GM12878 (cell line): Measurements from ENCODE around the gene HSD17B2. TPM values are rescaled to one million over a fixed set of nuclear protein-coding genes. Genes with fewer than 3 reads are reported as not detected.

ENCODE experiments used
- ATAC-seq: fragments of 200-7000 bp; cut with Tn5 transposase; 3 replicates; pipeline ENCODE4 v1.9.1; 2020; ENCODE audit warnings: mild to moderate bottlenecking, moderate library complexity
- BruUV-seq: library from RNA; stranded (reverse); fragments of 400-500 nt; replicated peaks from 2 replicates; lab custom pipeline; 2021; lab: Mats Ljungman, UMichigan
- CTCF ChIA-PET: fragments of 300-600 bp; sonication (Branson Sonifier 250); formaldehyde crosslinking; extraction: SDS; loops from one replicate; lab custom pipeline; 2021; ENCODE audit warnings: inconsistent platforms; lab: Yijun Ruan, JAX
- POLR2A ChIA-PET: fragments of 350-600 bp; formaldehyde crosslinking; extraction: SDS; loops from one replicate; lab custom pipeline; 2021; ENCODE audit warnings: inconsistent platforms; lab: Charles Lee
- RAD21 ChIA-PET: fragments of 300-600 bp; sonication (Branson Sonifier 250); formaldehyde crosslinking; loops from one replicate; lab custom pipeline; 2023; ENCODE audit warnings: antibody characterized with exemption; ENCODE audit not compliant: unreplicated experiment; lab: Charles Lee
- SMC1A ChIA-PET: fragments of 300-600 bp; sonication (Branson Sonifier 250); formaldehyde crosslinking; loops from one replicate; lab custom pipeline; 2023; ENCODE audit not compliant: unreplicated experiment, uncharacterized antibody; lab: Charles Lee
- DNase-seq: peaks from one replicate; pipeline ENCODE4 v3.0.0-alpha.2; 2011; ENCODE audit warnings: low read depth, low spot score
- FAIRE-seq: peaks from 3 replicates; lab custom pipeline; 2011; peaks lifted over from hg19 to GRCh38; lab: Jason Lieb, UNC
- H2AFZ ChIP-seq: 2 replicates; pipeline ENCODE4 v1.6.0; 2011; ENCODE audit warnings: low read depth, low read length, control low read depth; ENCODE audit not compliant: control insufficient read depth
- H3K27ac ChIP-seq: 2 replicates; pipeline ENCODE4 v1.5.1; 2011; ENCODE audit warnings: control low read depth; ENCODE audit not compliant: control insufficient read depth, insufficient read depth
- H3K27me3 ChIP-seq, 2 experiments: replicated peaks in 1 of 2; 2 replicates each; pipeline versions ENCODE4 v1.6.0 to v1.6.1; 2011; ENCODE audit warnings: low read length in 1 of 2; ENCODE audit not compliant: control insufficient read depth in 2 of 2, insufficient read depth in 2 of 2
- H3K36me3 ChIP-seq, 2 experiments: 2 replicates each; pipeline ENCODE4 v1.5.1; 2011; ENCODE audit warnings: low read length in 1 of 2; ENCODE audit not compliant: control insufficient read depth in 2 of 2, insufficient read depth in 2 of 2
- H3K4me1 ChIP-seq: 2 replicates; pipeline ENCODE4 v1.6.1; 2011; ENCODE audit warnings: mild to moderate bottlenecking, low read length, moderate library complexity, mixed read lengths; ENCODE audit not compliant: control insufficient read depth, insufficient read depth
- H3K4me2 ChIP-seq: 2 replicates; pipeline ENCODE4 v1.6.0; 2011; ENCODE audit warnings: control low read depth; ENCODE audit not compliant: control insufficient read depth, insufficient read depth
- H3K4me3 ChIP-seq: fragments of 200-600 bp; sonication (generic); 2 replicates; pipeline ENCODE4 v1.5.1; 2016
- H3K79me2 ChIP-seq: 2 replicates; pipeline ENCODE4 v1.6.0; 2011; ENCODE audit warnings: low read length; ENCODE audit not compliant: control insufficient read depth, insufficient read depth
- H3K9ac ChIP-seq: 2 replicates; pipeline ENCODE4 v1.8.0; 2011; ENCODE audit warnings: low read length, control low read depth, mixed read lengths; ENCODE audit not compliant: control insufficient read depth, insufficient read depth
- H3K9me3 ChIP-seq: replicated peaks from 3 replicates; pipeline ENCODE4 v1.5.1; 2011; ENCODE audit warnings: mild to moderate bottlenecking, low read length; ENCODE audit not compliant: control insufficient read depth, insufficient read depth
- H4K20me1 ChIP-seq: 2 replicates; pipeline ENCODE4 v1.6.0; 2011; ENCODE audit not compliant: control insufficient read depth, insufficient read depth
- ASH2L ChIP-seq: fragments of 300-600, 200-600 bp; sonication (generic); IDR thresholded peaks from 2 replicates; pipeline ENCODE4 v1.6.1; 2017; ENCODE audit warnings: low read depth, mild to moderate bottlenecking, borderline replicate concordance
- BHLHE40 ChIP-seq, 2 experiments: fragments of 450-650 bp in 1 of 2; IDR thresholded peaks; 2 replicates each; pipeline ENCODE4 v1.6.1; 2011 to 2017; ENCODE audit warnings: low read depth in 2 of 2, borderline replicate concordance in 1 of 2, improper control_type of control experiment in 1 of 2, low read length in 1 of 2, mild to moderate bottlenecking in 1 of 2
- EP300 ChIP-seq, 2 experiments: fragments of 150-350 bp in 1 of 2; IDR thresholded peaks; 2 replicates each; pipeline ENCODE4 v1.6.1; 2011 to 2012; ENCODE audit warnings: low read depth in 2 of 2, low read length in 2 of 2, borderline replicate concordance in 1 of 2, improper control_type of control experiment in 1 of 2, inconsistent platforms in 1 of 2; ENCODE audit not compliant: control insufficient read depth in 1 of 2
- EZH2 ChIP-seq: IDR thresholded peaks from 2 replicates; pipeline ENCODE4 v1.6.1; 2012; ENCODE audit warnings: low read depth, mild to moderate bottlenecking, control low read depth, inconsistent platforms, low read length, borderline replicate concordance; ENCODE audit not compliant: control insufficient read depth
- FOXM1 ChIP-seq: IDR thresholded peaks from 2 replicates; pipeline ENCODE4 v1.6.1; 2012; ENCODE audit warnings: low read depth, mild to moderate bottlenecking, inconsistent platforms, low read length, moderate library complexity
- GATAD2B ChIP-seq: fragments of 450-650 bp; conservative IDR thresholded peaks from 2 replicates; pipeline ENCODE4 v1.6.1; 2017; ENCODE audit warnings: low read depth, mild to moderate bottlenecking, moderate library complexity
- LARP7 ChIP-seq: fragments of 450-650 bp; IDR thresholded peaks from 2 replicates; pipeline ENCODE4 v1.6.1; 2017; ENCODE audit warnings: mild to moderate bottlenecking
- MXI1 ChIP-seq: fragments of 150-350 bp; IDR thresholded peaks from 2 replicates; pipeline ENCODE4 v1.6.1; 2011; ENCODE audit warnings: low read depth, mild to moderate bottlenecking, inconsistent platforms, low read length, improper control_type of control experiment
- NR2F1 ChIP-seq: fragments of 450-650 bp; conservative IDR thresholded peaks from 2 replicates; pipeline ENCODE4 v1.6.1; 2017; ENCODE audit warnings: mild to moderate bottlenecking
- PAX5 ChIP-seq: IDR thresholded peaks from 2 replicates; pipeline ENCODE4 v1.6.1; 2011; ENCODE audit warnings: low read depth, low read length, borderline replicate concordance
- SREBF1 ChIP-seq: IDR thresholded peaks from 2 replicates; pipeline ENCODE4 v1.6.1; 2012; ENCODE audit warnings: mild to moderate bottlenecking, low read length
- SREBF2 ChIP-seq: IDR thresholded peaks from 2 replicates; pipeline ENCODE4 v1.6.1; 2012; ENCODE audit warnings: mild to moderate bottlenecking, low read length
- SRF ChIP-seq, 2 experiments: IDR thresholded peaks; 2 replicates each; pipeline ENCODE4 v1.6.1; 2011; ENCODE audit warnings: low read depth in 2 of 2, low read length in 2 of 2, mild to moderate bottlenecking in 1 of 2, moderate library complexity in 1 of 2
- SUPT20H ChIP-seq: IDR thresholded peaks from 2 replicates; pipeline ENCODE4 v1.6.1; 2011; ENCODE audit warnings: low read depth, mild to moderate bottlenecking, low read length, moderate library complexity, borderline replicate concordance; ENCODE audit not compliant: control insufficient read depth
- TARDBP ChIP-seq: IDR thresholded peaks from 2 replicates; pipeline ENCODE4 v1.6.1; 2016; ENCODE audit warnings: borderline replicate concordance
- TCF3 ChIP-seq: IDR thresholded peaks from 2 replicates; pipeline ENCODE4 v1.6.1; 2012; ENCODE audit warnings: low read depth, mild to moderate bottlenecking, low read length, borderline replicate concordance; ENCODE audit not compliant: insufficient read depth
- ZNF207 ChIP-seq: fragments of 450-650 bp; IDR thresholded peaks from 2 replicates; pipeline ENCODE4 v1.6.1; 2014; ENCODE audit warnings: antibody characterized with exemption, mild to moderate bottlenecking, borderline replicate concordance
- WGBS: methylation state at CpG from one replicate; pipeline ENCODE4 v1.1.6; 2016; ENCODE audit warnings: low lambda C conversion rate; ENCODE audit not compliant: insufficient replicate concordance, insufficient coverage; ENCODE audit errors: missing lambda C conversion rate; 5-methylcytosine and 5-hydroxymethylcytosine counted together
- in situ Hi-C: fragments of 300-500 bp; cut with MboI; formaldehyde crosslinking; loops from 9 replicates; pipeline ENCODE4 v1.14.3; 2018; ENCODE audit warnings: mixed read lengths
- intact Hi-C: fragments of 100-400 bp; cut with micrococcal nuclease; formaldehyde crosslinking; loops from one replicate; pipeline ENCODE4 v1.14.2; 2022; ENCODE audit not compliant: unreplicated experiment
- polyA plus RNA-seq, 11 experiments: library from polyadenylated mRNA; depleted of rRNA in 4 of 11; unstranded in 6 of 11; stranded (reverse) in 5 of 11; fragments of >200 nt; fragmentation: Nextera tagmentation in 4 of 11; fragmentation: Illumina TruSeq in 1 of 11; extraction: Ambion mirVana in 4 of 11; extraction: Trizol in 1 of 11; gene quantifications; 1 replicate in 1 of 11; 2 replicates in 10 of 11; pipeline versions ENCODE4 v1.2.1 to v1.2.3, GENCODE V29; 2011 to 2016; ENCODE audit warnings: inconsistent platforms in 2 of 11, missing spikeins in 2 of 11, low read depth in 1 of 11
- total RNA-seq, 4 experiments: library from RNA; depleted of rRNA in 3 of 4; stranded (reverse); fragments of >200 nt in 3 of 4; fragmentation: Illumina TruSeq in 1 of 4; extraction: Trizol in 1 of 4; gene quantifications; 2 replicates each; pipeline versions ENCODE4 v1.2.1 to v1.2.3, GENCODE V29; 2013 to 2021
- TF ChIP-seq, protein P1 (sequence below): fragments of 450-650 bp; IDR thresholded peaks from 2 replicates; pipeline ENCODE4 v1.6.1; 2017; ENCODE audit warnings: mild to moderate bottlenecking
- TF ChIP-seq, protein P2 (sequence below): fragments of 450-650 bp; IDR thresholded peaks from 2 replicates; pipeline ENCODE4 v1.6.1; 2016; ENCODE audit warnings: mild to moderate bottlenecking, moderate library complexity, borderline replicate concordance

The HSD17B2 gene
- total and polyA plus RNA-seq, 10 of the 15 experiments (the other 5 are each of a cell fraction or from before 2014, with no cell fraction given), result not detected

DNA sequence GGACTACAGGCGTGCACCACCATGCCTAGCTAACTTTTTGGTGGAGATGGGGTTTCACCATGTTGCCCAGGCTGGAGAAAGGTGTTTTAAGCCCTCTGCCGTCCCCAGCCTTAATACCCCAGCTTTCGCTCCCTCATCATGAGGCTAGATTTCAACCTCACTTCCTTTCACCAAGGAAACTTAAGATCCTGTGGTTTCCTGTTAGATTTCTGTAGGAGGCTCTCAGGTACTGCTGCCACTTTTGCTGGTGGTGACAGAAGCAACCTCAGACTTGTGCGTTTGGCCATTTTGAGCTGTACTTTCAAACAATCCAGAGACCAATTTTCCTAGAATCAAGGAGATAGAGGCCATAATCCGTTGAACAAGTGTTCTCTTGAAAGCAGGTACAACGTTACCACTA, 98.7 kb downstream of the HSD17B2 start (continued):
- TF ChIP-seq NR2F1 (no peak), TCF3 (no peak)
- TF ChIP-seq, protein P1, sequence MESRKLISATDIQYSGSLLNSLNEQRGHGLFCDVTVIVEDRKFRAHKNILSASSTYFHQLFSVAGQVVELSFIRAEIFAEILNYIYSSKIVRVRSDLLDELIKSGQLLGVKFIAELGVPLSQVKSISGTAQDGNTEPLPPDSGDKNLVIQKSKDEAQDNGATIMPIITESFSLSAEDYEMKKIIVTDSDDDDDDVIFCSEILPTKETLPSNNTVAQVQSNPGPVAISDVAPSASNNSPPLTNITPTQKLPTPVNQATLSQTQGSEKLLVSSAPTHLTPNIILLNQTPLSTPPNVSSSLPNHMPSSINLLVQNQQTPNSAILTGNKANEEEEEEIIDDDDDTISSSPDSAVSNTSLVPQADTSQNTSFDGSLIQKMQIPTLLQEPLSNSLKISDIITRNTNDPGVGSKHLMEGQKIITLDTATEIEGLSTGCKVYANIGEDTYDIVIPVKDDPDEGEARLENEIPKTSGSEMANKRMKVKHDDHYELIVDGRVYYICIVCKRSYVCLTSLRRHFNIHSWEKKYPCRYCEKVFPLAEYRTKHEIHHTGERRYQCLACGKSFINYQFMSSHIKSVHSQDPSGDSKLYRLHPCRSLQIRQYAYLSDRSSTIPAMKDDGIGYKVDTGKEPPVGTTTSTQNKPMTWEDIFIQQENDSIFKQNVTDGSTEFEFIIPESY, result no peak

DNA sequence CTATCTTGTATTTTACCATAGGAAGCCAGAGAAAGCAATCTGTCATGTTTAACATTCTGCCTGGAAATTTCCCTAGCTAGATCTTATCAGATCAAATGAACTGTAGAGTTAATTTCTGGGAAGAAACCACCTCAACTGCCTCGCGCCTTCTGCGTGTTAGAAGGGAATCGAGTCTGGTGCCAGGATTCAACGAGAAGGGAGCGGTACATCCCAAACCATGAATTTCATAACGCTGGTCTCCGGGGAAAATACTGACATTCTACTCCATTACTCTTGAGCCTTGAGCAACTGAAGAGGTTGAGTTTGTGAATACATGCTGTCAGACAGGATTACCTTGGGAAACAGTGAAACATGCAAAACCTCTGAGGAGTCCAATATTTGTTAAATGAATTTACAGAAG, 99.8 kb downstream of the HSD17B2 start:
- no TSS peak for BruUV-seq
- Histone ChIP-seq H3K36me3 (no peaks in the 10 kb centered on the region), H3K4me3 (no peak overlapping the region), H3K4me1 (no peaks in the 10 kb centered on the region), H3K9me3 (no peaks in the 10 kb centered on the region; the same call in 2 of the 3 replicates), H3K9ac (no peak overlapping the region), H3K27ac (no peak overlapping the region), H4K20me1 (no peaks in the 10 kb centered on the region), H3K27me3 (no peaks in the 10 kb centered on the region), H2AFZ (no peak overlapping the region), H3K4me2 (no peak overlapping the region), H3K79me2 (no peaks in the 10 kb centered on the region)
- intact Hi-C loops, result no loop called here
- DNase-seq, result no peak
- 94% methylated on average over 8 of the region's 8 CpGs for WGBS
- in situ Hi-C loops, result no loop called here
- ChIA-PET POLR2A (no interaction called here), SMC1A (no interaction called here), CTCF (no interaction called here), RAD21 (no interaction called here)
- no peak for TF ChIP-seq GATAD2B
- no peak for TF ChIP-seq SRF (IDR thresholded peaks at IDR 0.05; ENCODE audit: low read depth in 2 of 2, low read length in 2 of 2)
- TF ChIP-seq SREBF1, result no peak
- TF ChIP-seq SREBF2, result no peak
- no peak for TF ChIP-seq ZNF207
- TF ChIP-seq SUPT20H, result no peak
- no peak for TF ChIP-seq BHLHE40 (IDR thresholded peaks at IDR 0.05; ENCODE audit: borderline replicate concordance in 1 of 2, low read depth in 2 of 2, low read length in 1 of 2)
- no peak for TF ChIP-seq EZH2
- no peak for TF ChIP-seq MXI1
- TF ChIP-seq PAX5, result no peak
- TF ChIP-seq LARP7, result no peak
- TF ChIP-seq FOXM1, result no peak
- TF ChIP-seq, protein P2, sequence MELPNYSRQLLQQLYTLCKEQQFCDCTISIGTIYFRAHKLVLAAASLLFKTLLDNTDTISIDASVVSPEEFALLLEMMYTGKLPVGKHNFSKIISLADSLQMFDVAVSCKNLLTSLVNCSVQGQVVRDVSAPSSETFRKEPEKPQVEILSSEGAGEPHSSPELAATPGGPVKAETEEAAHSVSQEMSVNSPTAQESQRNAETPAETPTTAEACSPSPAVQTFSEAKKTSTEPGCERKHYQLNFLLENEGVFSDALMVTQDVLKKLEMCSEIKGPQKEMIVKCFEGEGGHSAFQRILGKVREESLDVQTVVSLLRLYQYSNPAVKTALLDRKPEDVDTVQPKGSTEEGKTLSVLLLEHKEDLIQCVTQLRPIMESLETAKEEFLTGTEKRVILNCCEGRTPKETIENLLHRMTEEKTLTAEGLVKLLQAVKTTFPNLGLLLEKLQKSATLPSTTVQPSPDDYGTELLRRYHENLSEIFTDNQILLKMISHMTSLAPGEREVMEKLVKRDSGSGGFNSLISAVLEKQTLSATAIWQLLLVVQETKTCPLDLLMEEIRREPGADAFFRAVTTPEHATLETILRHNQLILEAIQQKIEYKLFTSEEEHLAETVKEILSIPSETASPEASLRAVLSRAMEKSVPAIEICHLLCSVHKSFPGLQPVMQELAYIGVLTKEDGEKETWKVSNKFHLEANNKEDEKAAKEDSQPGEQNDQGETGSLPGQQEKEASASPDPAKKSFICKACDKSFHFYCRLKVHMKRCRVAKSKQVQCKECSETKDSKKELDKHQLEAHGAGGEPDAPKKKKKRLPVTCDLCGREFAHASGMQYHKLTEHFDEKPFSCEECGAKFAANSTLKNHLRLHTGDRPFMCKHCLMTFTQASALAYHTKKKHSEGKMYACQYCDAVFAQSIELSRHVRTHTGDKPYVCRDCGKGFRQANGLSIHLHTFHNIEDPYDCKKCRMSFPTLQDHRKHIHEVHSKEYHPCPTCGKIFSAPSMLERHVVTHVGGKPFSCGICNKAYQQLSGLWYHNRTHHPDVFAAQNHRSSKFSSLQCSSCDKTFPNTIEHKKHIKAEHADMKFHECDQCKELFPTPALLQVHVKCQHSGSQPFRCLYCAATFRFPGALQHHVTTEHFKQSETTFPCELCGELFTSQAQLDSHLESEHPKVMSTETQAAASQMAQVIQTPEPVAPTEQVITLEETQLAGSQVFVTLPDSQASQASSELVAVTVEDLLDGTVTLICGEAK, result no peak
- TF ChIP-seq EP300 (IDR thresholded peaks at IDR 0.05; ENCODE audit: borderline replicate concordance in 1 of 2, control insufficient read depth in 1 of 2, low read depth in 2 of 2, low read length in 2 of 2), result no peak
- no peak for TF ChIP-seq ASH2L
- no peak for TF ChIP-seq TARDBP
- no peak for ATAC-seq
- no peak for FAIRE-seq
